HG03095 (cell line): ENCODE data around the gene ZNF672.

Source experiments
- ATAC-seq: cut with Tn5 transposase; IDR thresholded peaks from one replicate; pipeline ENCODE4 v1.9.1; 2021; ENCODE audit warnings: moderate library complexity; ENCODE audit not compliant: unreplicated experiment

Gene ZNF672

GRCh38 chr1:248831842-248832241 lies 6.2 kb upstream of the ZNF672 start:
- ATAC-seq: no peak

GRCh38 chr1:248834343-248834940 lies 3.6 kb upstream of the ZNF672 start:
- no peak for ATAC-seq

DNA sequence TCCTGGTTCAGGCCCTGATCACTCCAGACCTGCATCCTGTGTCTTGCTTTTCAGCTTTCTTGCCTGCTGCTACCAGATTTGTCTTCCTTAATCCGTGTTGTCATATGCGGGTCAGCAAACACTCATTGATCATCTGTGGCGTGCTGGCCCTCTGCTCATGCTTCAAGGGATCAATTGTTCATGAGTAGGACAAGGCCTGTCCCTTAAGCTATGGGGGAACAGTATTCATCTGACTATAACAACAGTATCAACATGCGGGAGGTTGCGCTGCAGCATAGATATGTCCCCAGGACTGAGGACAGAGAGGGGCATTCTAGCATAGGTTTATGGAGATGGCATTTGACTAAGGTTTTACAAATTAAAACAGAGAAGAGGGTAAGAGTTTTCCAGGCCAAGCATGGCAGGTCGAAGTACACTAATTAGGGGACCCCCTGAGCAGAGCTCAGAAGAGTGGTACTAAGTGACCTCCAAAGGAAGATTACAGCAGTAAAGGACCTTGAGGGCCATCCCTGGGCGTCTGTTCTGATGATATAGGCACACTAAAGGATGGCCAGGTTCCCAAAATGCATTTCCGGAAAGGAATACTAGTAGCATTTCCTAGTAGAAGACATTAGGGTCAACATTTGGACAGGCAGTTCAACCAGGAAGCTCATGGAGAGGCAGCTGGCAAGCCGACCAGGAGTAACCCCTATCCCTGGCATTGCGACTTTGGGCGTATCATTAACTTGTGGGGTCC lies 811 bp upstream of the ZNF672 start:
- no peak for ATAC-seq

DNA sequence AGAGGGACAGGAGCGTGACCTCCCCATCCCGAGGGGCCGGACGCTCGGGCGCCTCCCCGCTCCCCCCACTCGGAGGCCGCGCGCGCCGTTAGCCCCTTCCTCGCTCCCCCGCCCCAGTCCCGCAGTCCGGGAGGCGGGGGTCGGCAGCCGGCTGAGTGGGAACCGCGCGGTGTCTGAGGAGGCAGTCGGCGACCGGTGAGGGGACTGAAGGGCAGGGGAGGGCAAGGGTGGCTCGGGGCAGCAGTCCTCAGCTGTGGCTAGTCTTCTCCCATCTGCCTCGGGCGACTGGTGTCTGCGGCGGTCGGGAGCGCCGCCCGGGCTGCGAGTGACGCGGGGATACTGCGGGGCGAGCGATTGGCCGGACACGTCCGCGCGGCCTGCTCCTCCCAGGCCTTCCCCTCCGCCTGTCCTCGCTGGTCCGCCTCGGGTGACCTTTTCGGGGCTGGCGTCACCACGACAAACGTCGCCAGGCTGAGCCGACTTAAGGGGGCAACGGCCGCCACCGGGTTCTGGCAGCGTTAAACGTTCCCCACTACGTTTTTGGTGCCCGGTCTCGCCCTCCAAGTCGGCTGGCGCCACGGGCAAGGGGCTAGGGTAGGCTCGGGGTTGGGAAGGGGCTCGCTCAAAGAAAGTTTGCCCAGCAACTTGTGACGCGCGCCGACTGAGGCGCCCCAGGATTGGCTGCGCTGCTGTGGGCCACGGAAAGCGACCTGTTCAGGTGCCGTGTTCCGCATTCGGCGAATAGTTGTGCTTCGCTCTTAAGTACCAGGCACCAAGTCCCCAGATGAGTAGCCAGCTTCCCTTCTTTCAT lies 538 bp downstream of the ZNF672 start:
- ATAC-seq: peak; percentile 57

DNA sequence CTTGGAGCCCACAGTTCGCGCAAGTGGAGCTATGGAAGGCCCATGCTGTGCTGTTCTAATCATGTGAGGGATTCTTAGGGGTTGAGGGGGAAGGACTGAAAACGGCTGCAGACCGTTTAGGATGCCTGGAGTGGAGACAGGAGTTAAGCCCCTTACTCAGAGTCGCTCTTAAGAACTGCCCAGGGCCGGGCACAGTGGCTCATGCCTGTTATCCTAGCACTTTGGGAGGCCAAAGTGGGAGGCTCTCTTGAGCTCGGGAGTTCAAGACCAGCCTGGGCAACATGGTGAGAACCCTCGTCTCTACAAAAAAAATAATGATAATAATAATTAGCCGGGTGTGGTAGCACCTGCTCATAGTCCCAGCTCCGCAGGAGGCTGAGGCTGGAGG lies 1.1 kb downstream of the ZNF672 start:
- ATAC-seq: no peak

GRCh38 chr1:248840946-248841345 lies 2.9 kb downstream of the ZNF672 start:
- no peak for ATAC-seq

GRCh38 chr1:248841702-248842395 lies 3.8 kb downstream of the ZNF672 start:
- no peak for ATAC-seq

DNA sequence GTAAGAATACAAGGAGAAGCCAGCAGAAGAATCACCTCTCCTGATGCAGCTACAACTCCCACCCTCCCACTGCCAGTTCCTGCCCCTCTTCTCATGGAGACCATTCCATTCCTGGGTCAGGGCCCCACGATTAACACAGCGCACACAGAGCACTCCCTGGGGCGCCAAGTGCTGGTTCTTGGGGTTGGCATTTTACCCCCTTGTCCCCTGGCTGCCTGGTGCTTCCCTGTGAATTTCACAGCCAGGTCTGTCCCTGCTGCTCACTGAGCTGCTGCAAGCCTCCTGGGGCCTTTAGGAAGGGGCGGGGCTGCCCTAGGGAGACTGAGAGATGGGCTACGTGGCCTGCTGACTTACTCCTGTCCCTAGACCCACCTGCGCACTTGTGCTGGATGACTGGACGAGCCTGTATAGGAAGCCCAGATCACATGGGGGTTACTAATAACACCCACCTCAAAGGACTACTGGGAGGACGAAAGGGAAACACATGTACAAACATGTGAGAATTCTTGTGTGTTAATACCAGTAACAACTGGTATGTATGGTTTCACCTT lies 4.8 kb downstream of the ZNF672 start:
- ATAC-seq: peak; percentile 29

DNA sequence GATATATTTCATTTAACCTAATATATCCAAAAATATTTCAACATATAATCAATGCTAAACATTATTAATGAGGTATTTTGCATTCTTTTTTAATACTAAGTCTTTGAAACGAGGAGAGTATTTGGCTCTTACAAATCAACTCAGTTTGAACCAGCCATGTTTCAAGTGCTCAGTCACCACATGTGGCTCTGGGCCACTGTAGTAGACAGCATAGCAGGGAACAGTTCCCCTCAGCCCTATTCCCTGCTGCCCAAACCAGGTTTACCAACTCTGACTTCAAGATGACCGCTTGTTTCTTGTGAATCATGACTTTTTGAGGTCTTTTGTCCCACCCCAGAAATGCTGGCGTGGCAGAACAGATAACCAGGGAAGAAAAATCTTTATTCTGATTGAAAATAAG lies 5.7 kb downstream of the ZNF672 start:
- no peak for ATAC-seq

DNA sequence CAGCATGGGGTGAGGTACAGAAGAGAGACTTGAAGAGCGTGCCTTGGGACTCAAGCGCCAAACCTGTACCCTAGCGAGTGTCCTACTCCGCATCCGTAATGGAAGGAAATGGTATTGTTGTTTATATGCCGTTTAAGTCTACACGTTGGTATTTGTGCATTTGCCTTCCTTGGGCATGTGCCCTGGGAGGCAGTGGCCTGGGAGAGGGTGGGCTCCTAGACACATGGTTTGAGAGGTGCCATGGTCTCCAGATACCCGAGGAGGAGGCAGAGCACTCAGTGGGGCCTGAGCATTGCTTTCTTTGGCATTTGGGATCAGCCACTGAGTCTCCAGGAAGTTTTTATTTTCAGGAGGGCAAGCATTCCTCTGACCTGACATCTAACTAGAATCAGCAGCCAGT lies 6.5 kb downstream of the ZNF672 start:
- no peak for ATAC-seq

DNA sequence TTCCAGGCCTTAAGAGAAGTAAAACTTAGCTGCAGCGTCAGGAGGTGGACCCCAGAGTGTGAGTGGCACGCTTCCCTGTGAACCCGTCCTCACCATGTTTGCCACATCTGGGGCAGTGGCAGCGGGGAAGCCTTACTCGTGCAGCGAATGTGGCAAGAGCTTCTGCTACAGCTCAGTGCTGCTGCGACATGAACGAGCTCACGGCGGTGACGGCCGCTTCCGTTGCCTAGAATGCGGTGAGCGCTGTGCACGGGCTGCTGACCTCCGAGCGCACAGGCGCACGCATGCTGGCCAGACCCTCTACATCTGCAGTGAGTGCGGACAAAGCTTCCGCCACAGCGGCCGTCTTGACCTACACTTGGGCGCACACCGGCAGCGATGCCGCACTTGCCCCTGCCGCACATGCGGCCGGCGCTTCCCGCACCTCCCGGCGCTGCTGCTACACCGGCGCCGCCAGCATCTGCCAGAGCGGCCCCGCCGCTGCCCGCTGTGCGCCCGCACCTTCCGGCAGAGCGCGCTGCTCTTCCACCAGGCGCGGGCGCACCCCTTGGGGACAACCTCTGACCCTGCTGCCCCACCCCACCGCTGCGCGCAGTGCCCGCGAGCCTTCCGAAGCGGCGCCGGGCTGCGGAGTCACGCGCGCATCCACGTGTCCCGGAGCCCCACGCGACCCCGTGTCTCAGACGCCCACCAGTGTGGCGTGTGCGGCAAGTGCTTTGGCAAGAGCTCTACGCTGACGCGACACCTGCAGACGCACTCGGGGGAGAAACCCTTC lies 9.3 kb downstream of the ZNF672 start:
- ATAC-seq: no peak

GRCh38 chr1:248847956-248848561 lies 10.0 kb downstream of the ZNF672 start:
- ATAC-seq: no peak

GRCh38 chr1:248848602-248849001 lies 10.6 kb downstream of the ZNF672 start:
- ATAC-seq: no peak

DNA sequence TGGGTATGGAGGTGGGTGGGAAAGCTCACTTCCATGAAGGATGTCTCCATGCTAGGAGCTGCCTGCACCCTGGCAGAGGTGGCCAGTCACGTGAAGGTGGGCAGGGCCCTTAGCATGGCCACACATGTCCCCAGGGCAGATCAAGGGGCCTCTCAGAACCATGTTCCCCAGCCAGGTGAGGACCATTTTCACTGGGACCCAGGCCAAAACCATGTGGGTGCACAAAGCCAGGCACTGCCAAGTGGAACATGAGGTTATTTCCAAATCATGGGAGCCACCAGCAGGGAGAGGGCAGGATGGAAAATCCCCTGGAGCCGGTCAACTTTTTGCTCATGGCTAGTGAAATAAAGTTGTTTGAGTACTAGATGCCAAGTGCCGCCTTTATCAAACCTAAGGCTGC lies 11.1 kb downstream of the ZNF672 start:
- no peak for ATAC-seq

DNA sequence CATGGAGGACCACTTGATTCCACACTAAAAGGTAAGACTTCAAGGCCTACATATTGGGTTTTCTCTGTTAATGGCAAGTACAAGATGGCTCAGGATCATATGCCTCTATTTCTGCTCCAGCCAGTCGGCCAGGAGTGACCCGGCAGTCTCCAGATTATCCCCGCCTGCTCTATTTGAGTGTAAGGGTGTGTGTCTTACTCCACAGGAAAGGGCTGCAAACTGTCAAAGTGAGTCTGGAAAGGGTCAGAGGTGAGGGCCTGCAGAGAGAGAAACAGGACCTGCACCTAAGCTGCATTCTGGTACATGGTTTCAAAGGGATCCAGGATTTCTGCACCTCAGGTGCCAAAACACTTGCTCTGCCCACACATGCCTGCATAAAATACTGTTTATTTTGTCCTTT lies 11.6 kb downstream of the ZNF672 start:
- ATAC-seq: no peak

- ATAC-seq: no peak
Measured at GRCh38 chr1:248850124-248850523, 12.1 kb downstream of the ZNF672 start.

DNA sequence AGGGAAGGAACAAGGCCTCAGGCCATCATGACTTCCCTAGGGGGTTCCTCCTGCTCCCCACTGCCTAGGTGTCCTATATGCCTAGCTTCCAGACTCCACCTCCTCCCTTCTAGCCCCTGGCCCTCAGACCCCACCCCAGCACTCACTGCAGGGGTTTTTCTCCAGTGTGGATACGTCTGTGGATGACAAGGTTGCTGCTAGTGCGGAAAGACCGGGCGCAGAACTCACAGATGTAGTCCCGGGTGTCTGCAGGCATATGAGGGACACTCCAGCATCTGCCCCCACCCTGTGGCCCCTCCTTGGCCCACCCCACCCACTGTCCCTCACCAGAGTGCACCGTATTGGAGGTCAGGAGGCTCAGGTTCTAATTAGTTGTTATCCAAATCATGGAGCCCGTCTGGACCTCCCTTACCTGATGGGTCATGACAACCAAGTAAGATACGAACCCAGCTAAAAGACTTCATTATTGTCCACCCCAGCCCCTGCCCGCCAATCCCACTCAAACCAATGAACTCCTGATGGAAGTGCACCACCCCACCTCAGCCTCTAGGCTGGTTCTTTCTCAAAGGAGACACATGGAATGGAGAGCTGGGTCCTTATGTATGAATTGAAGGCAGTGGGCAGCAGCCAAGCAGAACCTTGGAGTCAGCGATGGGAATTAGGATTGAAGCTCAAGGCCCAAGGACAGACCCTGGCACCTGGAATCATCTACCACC lies 12.7 kb downstream of the ZNF672 start:
- ATAC-seq: no peak

- no peak for ATAC-seq
Measured at GRCh38 chr1:248851390-248851789, 13.4 kb downstream of the ZNF672 start.
